Measurements from ENCODE around the gene TBKBP1. TPM values are rescaled to one million over a fixed set of nuclear protein-coding genes. Genes with fewer than 3 reads are reported as not detected.

Gene TBKBP1
- total and polyA plus RNA-seq, 2 donors (not counting 3 experiments of a cell fraction or from before 2014, with no cell fraction given): 7.0 to 11.7 TPM

DNA sequence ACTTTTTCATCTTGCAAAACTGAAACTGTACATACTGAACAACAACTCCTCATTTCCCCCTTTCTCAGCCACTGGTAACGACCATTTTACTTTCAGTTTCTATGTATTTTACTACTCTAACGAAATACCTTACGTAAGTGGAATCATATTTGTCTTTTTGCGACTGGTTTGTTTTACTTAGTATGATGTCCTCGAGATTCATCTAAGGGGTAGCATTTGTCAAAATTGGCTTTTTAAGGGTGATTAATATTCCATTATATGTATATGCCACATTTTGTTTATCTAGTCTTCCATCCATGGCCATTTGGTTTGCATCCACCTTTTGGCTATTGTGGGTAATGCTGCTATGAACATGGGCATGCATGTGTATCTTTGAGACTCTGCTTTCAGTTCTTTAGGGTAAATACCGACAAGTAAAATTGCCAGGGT, 33.9 kb upstream of the TBKBP1 start:
- BruUV-seq (replicated peaks): no TSS peak
- Histone ChIP-seq H3K27me3 (ENCODE audit: control insufficient read depth in 2 of 2, insufficient read depth in 2 of 2, low read length in 2 of 2) (no peaks in the 10 kb centered on the region), H3K36me3 (ENCODE audit: control insufficient read depth in 2 of 2, extremely low read depth in 1 of 2, insufficient read depth in 2 of 2, low read length in 2 of 2) (peaks cover 47 to 64% of the 10 kb centered on the region in 2 experiments), H3K9me3 (replicated peaks; ENCODE audit: control insufficient read depth, insufficient read depth, low read length) (no peaks in the 10 kb centered on the region), H3K9ac (replicated peaks; ENCODE audit: extremely low read depth, insufficient read depth, low read length) (no peak overlapping the region), H4K20me1 (replicated peaks; ENCODE audit: control insufficient read depth, extremely low read depth, insufficient read depth, low read length) (peaks cover 19% of the 10 kb centered on the region), H3K9me1 (replicated peaks; ENCODE audit: control insufficient read depth, extremely low read depth, insufficient read depth, low read length) (no peaks in the 10 kb centered on the region), H3K4me1 (ENCODE audit: control insufficient read depth, extremely low read depth, insufficient read depth, low read length) (no peaks in the 10 kb centered on the region), H3K4me2 (ENCODE audit: insufficient read depth, low read length) (no peak overlapping the region), H3K27ac (ENCODE audit: insufficient read depth, low read depth, low read length) (no peak overlapping the region), H2AFZ (ENCODE audit: low read depth, low read length) (no peak overlapping the region), H3K79me2 (ENCODE audit: control insufficient read depth, insufficient read depth, low read length) (peaks cover 62% of the 10 kb centered on the region), H3K4me3 (replicated peaks in 1 of 3; ENCODE audit: insufficient read depth in 1 of 3, low read depth in 1 of 3, low read length in 3 of 3) (no peak overlapping the region)
- DNase-seq (ENCODE audit: low read depth, low spot score) (no peak), FAIRE-seq (no peak)
- ChIA-PET POLR2A (no interaction called here), CTCF (no interaction called here)
- TF ChIP-seq POLR2AphosphoS5 (IDR thresholded peaks at IDR 0.05; ENCODE audit: insufficient read depth, low read depth, low read length) (no peak), MYC (IDR thresholded peaks at IDR 0.05; ENCODE audit: low read depth, low read length) (no peak), JUN (IDR thresholded peaks at IDR 0.05; ENCODE audit: borderline replicate concordance, insufficient read depth, insufficient read length, low read depth) (no peak), EZH2 (IDR thresholded peaks at IDR 0.05; ENCODE audit: borderline replicate concordance, low read depth, low read length, severe bottlenecking) (no peak), FOS (IDR thresholded peaks at IDR 0.05; ENCODE audit: borderline replicate concordance, insufficient read depth, low read length) (no peak), POLR2A (IDR thresholded peaks at IDR 0.05; ENCODE audit: low read depth, low read length) (no peak), GATA2 (IDR thresholded peaks at IDR 0.05; ENCODE audit: insufficient read depth, insufficient read length, low read depth, low read length) (no peak)
- TF ChIP-seq, protein P1, sequence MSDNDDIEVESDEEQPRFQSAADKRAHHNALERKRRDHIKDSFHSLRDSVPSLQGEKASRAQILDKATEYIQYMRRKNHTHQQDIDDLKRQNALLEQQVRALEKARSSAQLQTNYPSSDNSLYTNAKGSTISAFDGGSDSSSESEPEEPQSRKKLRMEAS (IDR thresholded peaks at IDR 0.05; ENCODE audit: insufficient read depth, insufficient read length): no peak
- TF ChIP-seq, protein P2, sequence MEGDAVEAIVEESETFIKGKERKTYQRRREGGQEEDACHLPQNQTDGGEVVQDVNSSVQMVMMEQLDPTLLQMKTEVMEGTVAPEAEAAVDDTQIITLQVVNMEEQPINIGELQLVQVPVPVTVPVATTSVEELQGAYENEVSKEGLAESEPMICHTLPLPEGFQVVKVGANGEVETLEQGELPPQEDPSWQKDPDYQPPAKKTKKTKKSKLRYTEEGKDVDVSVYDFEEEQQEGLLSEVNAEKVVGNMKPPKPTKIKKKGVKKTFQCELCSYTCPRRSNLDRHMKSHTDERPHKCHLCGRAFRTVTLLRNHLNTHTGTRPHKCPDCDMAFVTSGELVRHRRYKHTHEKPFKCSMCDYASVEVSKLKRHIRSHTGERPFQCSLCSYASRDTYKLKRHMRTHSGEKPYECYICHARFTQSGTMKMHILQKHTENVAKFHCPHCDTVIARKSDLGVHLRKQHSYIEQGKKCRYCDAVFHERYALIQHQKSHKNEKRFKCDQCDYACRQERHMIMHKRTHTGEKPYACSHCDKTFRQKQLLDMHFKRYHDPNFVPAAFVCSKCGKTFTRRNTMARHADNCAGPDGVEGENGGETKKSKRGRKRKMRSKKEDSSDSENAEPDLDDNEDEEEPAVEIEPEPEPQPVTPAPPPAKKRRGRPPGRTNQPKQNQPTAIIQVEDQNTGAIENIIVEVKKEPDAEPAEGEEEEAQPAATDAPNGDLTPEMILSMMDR (IDR thresholded peaks at IDR 0.05; ENCODE audit: extremely low read depth in 1 of 2, insufficient read depth in 1 of 2, low read depth in 1 of 2, low read length in 2 of 2): no peak
- dilution Hi-C loops (cut with MboI; ENCODE audit: extremely low pct_ligation_motif_present, low sequenced_read_pairs) (no loop called here), intact Hi-C loops (cut with micrococcal nuclease) (loop anchor here (5.0 kb wide), 1 partner anchor 142 kb away; no protein-coding TSS in a partner anchor)
